Esophagus muscularis mucosa (tissue), 4 donors: ENCODE results near the gene CDKL4. TPM values are rescaled to one million over a fixed set of nuclear protein-coding genes. Genes with fewer than 3 reads are reported as not detected.

Experiments
- DNase-seq: peaks from one replicate; pipeline ENCODE4 v3.0.0-alpha.2; 2017; ENCODE audit errors: extremely low spot score
- H3K27ac ChIP-seq, 4 donors: fragments of 200-600 bp; sonication (generic); replicated peaks in 1 of 4; 1 replicate in 3 of 4; 2 replicates in 1 of 4; pipeline ENCODE4 v1.5.1; 2016 to 2019; ENCODE audit warnings: mild to moderate bottlenecking in 1 of 4
- H3K27me3 ChIP-seq, 4 donors: fragments of 200-600 bp; sonication (generic); one replicate each; pipeline versions ENCODE4 v1.5.1 to v1.6.0; 2016 to 2019
- H3K36me3 ChIP-seq, 4 donors: fragments of 200-600 bp; sonication (generic); one replicate each; pipeline ENCODE4 v1.5.1; 2016 to 2019
- H3K4me1 ChIP-seq, 4 donors: fragments of 200-600 bp; sonication (generic); one replicate each; pipeline ENCODE4 v1.5.1; 2016 to 2019
- H3K4me3 ChIP-seq, 4 donors: fragments of 200-600 bp; sonication (generic); 1 replicate in 2 of 4; 2 replicates in 2 of 4; pipeline ENCODE4 v1.5.1; 2016 to 2019; ENCODE audit warnings: mild to moderate bottlenecking in 4 of 4, moderate library complexity in 1 of 4
- H3K9me3 ChIP-seq, 4 donors: fragments of 200-600 bp; sonication (generic); 1 replicate in 3 of 4; 2 replicates in 1 of 4; pipeline ENCODE4 v1.5.1; 2016 to 2019
- CTCF ChIP-seq, 3 experiments: fragments of 200-600 bp in 2 of 3; fragments of 450-650 bp in 1 of 3; sonication (generic) in 2 of 3; IDR thresholded peaks; one replicate each; pipeline ENCODE4 v1.5.1; 2017 to 2019; ENCODE audit warnings: antibody characterized with exemption in 3 of 3, mild to moderate bottlenecking in 2 of 3, moderate library complexity in 1 of 3
- EP300 ChIP-seq: sonication (generic); formaldehyde crosslinking; IDR thresholded peaks from one replicate; pipeline ENCODE4 v1.6.1; 2017; ENCODE audit warnings: antibody characterized with exemption
- POLR2A ChIP-seq: fragments of 450-650 bp; IDR thresholded peaks from one replicate; pipeline ENCODE4 v1.6.1; 2017; ENCODE audit warnings: antibody characterized with exemption, moderate library complexity, mild to moderate bottlenecking, low read depth
- POLR2AphosphoS5 ChIP-seq, 2 donors: sonication (generic); formaldehyde crosslinking; IDR thresholded peaks; one replicate each; pipeline ENCODE4 v1.6.1; 2017; ENCODE audit warnings: antibody characterized with exemption in 2 of 2
- WGBS: methylation state at CpG from one replicate; pipeline ENCODE4 v1.1.5; 2018; 5-methylcytosine and 5-hydroxymethylcytosine counted together
- intact Hi-C: fragments of 100-400 bp; cut with DNase I; formaldehyde crosslinking; loops from one replicate; pipeline ENCODE4 v1.15.1; 2023
- total RNA-seq, 4 donors: library from RNA; depleted of rRNA; stranded (reverse); fragments of >200 nt; gene quantifications; one replicate each; pipeline versions ENCODE4 v1.1.0 to v1.2.1, GENCODE V29; 2016

CDKL4 gene
- total RNA-seq, 4 donors from 2014 or later = 0.40 to 3.7 (median 1.1) TPM

DNA sequence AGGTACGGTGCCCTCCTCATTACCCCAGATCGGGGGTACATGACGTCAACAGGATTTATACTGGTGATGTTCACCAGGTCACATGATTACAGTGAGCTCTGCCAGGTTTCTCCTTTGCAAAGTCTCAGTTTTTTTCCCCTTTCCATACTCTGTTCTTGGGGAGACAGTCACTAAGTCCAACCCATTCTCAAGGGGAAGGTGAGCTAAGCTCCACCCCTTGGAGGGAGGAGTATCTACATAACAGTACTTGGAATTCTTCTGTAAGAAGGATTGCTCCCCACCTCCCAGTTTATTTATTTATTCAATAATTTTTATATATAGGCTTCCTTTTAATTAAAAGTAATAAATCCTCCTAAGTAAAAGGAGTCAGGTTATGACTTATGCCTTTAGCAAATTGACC lies 88.8 kb downstream of the CDKL4 start:
- no peak overlapping the region for H3K4me3 ChIP-seq
- H3K27ac ChIP-seq = no peak overlapping the region
- no peaks in the 10 kb centered on the region for H3K27me3 ChIP-seq
- intact Hi-C loops = no loop called here
- DNase-seq = no peak
- WGBS = 61% methylated on average over 3 of the region's 3 CpGs
- H3K4me1 ChIP-seq = peaks cover 0 to 31% (median 16%) of the 10 kb centered on the region in 4 donors
- TF ChIP-seq POLR2A (no peak), EP300 (no peak), CTCF (IDR thresholded peaks at IDR 0.05) (no peak), POLR2AphosphoS5 (IDR thresholded peaks at IDR 0.05) (no peak)
- H3K36me3 ChIP-seq = no peaks in the 10 kb centered on the region
- no peaks in the 10 kb centered on the region for H3K9me3 ChIP-seq

GRCh38 chr2:39153312-39153711 lies 90.5 kb downstream of the CDKL4 start:
- no peaks in the 10 kb centered on the region for H3K27me3 ChIP-seq
- H3K27ac ChIP-seq = no peak overlapping the region
- H3K9me3 ChIP-seq = no peaks in the 10 kb centered on the region
- H3K36me3 ChIP-seq = no peaks in the 10 kb centered on the region
- H3K4me3 ChIP-seq = no peak overlapping the region
- WGBS = 70% methylated on average over 1 of the region's 1 CpG
- TF ChIP-seq POLR2AphosphoS5 (IDR thresholded peaks at IDR 0.05) (no peak), CTCF (IDR thresholded peaks at IDR 0.05) (no peak), EP300 (no peak), POLR2A (no peak)
- no peak for DNase-seq
- H3K4me1 ChIP-seq = peaks cover 0 to 22% (median 10%) of the 10 kb centered on the region in 4 donors
- intact Hi-C loops = no loop called here

GRCh38 chr2:39152504-39152903 lies 91.3 kb downstream of the CDKL4 start:
- H3K4me1 ChIP-seq = peaks cover 0 to 20% (median 10%) of the 10 kb centered on the region in 4 donors
- H3K27ac ChIP-seq = no peak overlapping the region
- no peaks in the 10 kb centered on the region for H3K27me3 ChIP-seq
- intact Hi-C loops = no loop called here
- H3K36me3 ChIP-seq = no peaks in the 10 kb centered on the region
- WGBS = 88% methylated on average over 2 of the region's 2 CpGs
- no peak for DNase-seq
- no peaks in the 10 kb centered on the region for H3K9me3 ChIP-seq
- no peak for TF ChIP-seq POLR2AphosphoS5 (IDR thresholded peaks at IDR 0.05)
- TF ChIP-seq CTCF (IDR thresholded peaks at IDR 0.05) = no peak
- no peak for TF ChIP-seq EP300
- no peak for TF ChIP-seq POLR2A
- no peak overlapping the region for H3K4me3 ChIP-seq

GRCh38 chr2:39150890-39151497 lies 92.8 kb downstream of the CDKL4 start:
- 81% methylated on average over 9 of the region's 9 CpGs for WGBS
- intact Hi-C loops = no loop called here

More at GRCh38 chr2:39150890-39151497, 92.8 kb downstream of the CDKL4 start:
- TF ChIP-seq POLR2A (no peak), POLR2AphosphoS5 (IDR thresholded peaks at IDR 0.05) (no peak), EP300 (no peak), CTCF (IDR thresholded peaks at IDR 0.05) (no peak)
- no peak overlapping the region for H3K4me3 ChIP-seq
- H3K36me3 ChIP-seq = no peaks in the 10 kb centered on the region
- peaks cover 0 to 7% (median 3%) of the 10 kb centered on the region in 4 donors for H3K4me1 ChIP-seq
- H3K27ac ChIP-seq = no peak overlapping the region
- DNase-seq = no peak
- no peaks in the 10 kb centered on the region for H3K9me3 ChIP-seq
- no peaks in the 10 kb centered on the region for H3K27me3 ChIP-seq
